Nucleus accumbens (tissue), 56 donors: ENCODE measurements around the gene G2E3.

Experiments
- DNase-seq, 56 donors: peaks; one replicate each; lab custom pipeline; 2025; lab: John Stamatoyannopoulos, UW

G2E3 gene

DNA sequence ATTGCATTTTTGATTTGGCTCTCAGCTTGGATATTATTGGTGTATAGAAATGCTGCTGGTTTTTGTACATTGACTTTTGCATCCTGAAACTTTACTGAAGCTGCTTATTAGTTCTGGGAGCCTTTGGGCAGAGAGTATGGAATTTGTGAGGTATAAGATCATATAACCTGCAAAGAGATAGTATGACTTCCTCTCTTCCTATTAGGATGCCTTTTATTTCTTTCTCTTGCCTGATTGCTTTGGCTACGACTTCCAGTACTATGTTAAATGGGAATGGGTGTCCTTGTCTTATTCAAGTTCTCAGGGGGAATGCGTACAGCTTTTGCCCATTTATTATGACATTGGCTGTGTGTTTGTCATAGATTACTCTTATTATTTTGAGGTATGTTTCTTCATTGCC, 86.6 kb downstream of the G2E3 start:
- DNase-seq, result no peak

DNA sequence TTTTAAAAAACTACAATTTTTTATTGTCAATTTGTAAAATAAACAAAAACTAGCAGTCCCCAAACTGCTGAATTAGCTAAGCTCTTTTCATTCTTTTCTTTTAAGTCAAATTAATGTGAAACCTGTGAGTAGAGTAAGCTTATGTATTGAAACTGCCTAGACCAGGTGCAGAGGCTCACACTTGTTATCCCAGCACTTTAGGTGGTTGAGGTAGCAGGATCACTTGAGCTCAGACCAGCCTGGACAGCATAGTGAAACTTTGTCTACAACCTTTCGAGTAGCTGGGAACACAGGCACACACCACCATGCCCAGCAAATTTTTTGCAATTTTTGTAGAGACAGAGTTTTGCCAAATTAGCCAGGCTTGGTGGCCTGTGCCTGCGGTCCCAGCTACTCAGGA, 89.5 kb downstream of the G2E3 start:
- no peak for DNase-seq

DNA sequence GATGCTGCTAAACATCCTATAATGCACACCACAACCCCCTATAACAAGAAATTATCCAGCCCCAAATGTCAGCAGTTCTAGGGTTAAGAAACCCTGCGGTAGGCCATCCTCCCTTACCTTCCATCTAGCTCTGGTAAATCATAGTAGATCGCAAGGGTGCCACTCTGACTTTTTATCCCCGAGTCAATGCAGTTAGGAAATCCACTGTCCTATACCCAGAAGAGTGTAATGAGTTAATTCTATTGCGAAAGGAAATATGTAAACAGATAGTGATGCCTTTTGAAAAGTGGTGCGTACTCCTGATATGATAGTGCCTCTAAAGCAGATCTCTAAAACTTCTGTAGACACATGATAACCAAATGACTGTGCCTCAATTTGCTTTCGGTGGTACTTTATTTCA, 93.0 kb downstream of the G2E3 start:
- no peak for DNase-seq

DNA sequence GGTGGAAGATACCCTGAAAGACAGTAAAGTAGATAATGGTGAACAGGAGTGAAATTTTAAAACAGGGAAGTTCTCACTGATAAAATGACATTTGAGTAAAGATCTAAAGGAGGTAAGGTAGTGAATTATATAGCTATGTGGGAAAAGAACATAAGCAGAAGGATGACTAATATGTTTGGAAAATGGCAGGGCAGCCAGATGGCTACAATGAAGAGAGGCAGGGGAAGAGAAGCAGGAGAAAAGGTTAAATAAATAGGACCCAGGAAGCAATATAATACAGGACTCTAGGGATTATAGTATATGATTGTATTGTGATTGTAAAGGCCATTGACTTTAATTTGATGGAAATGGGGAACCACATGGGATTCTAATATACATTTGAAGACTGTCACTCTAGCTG, 96.2 kb downstream of the G2E3 start:
- DNase-seq, result no peak

DNA sequence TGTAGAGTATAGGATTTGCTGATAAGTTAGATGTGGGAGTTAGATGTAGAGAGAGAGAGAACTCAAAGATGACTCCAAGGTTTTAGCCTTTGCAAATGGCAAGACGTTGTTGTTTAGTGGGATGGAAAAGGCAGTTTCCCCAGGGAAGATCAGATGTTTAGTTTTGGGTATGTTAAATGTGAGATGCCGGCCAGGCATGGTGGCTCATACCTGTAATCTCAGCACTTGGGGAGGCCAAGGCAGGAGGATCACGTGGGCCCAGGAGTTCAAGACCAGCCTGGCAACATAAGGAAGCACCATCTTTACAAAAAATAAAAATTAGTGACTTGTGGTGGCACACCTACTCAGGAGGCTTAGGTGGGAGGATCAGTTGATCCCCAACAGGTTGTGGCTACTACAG, 96.7 kb downstream of the G2E3 start:
- DNase-seq, result no peak

DNA sequence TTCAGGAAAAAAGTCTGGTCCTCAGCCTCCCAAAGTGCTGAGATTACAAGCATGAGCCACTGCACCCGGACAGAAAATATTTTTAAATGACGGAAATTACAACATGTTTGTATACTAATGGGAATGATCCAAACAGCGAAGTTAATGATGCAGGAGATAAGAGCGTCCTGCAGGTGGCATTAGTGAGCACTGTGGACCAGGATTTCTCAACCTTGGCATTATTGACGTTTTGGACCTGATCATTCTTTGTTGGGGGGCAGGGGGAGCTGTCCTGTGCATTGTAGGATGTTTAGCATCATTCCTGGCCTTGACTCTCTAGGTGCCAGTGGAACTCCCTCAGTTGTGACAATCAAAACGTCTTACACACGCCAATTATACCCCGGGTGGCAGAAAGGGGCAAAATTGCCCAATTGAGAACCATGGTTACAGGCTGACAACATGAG, 97.3 kb downstream of the G2E3 start:
- peak in 10 of 56 donors; percentile 0 to 4 (median 1) for DNase-seq

DNA sequence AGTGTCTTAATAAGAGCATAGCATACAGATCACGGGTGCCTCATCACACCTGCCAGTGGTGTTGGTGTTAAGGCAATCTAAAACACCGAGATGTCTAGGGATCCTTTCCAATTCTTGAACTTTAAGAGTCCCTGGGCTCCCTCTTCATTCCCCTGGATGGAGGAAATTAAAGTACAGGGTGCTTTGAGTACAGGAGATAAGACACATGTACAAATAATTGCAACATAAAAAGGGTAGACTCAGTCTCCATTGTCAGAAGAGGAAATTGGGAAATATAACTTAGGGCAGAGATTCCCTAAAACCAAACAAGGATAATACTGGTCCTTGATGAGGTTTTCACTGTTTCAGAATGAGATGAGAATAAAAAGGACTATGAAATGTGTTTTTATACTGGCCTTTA, 98.1 kb downstream of the G2E3 start:
- no peak for DNase-seq

DNA sequence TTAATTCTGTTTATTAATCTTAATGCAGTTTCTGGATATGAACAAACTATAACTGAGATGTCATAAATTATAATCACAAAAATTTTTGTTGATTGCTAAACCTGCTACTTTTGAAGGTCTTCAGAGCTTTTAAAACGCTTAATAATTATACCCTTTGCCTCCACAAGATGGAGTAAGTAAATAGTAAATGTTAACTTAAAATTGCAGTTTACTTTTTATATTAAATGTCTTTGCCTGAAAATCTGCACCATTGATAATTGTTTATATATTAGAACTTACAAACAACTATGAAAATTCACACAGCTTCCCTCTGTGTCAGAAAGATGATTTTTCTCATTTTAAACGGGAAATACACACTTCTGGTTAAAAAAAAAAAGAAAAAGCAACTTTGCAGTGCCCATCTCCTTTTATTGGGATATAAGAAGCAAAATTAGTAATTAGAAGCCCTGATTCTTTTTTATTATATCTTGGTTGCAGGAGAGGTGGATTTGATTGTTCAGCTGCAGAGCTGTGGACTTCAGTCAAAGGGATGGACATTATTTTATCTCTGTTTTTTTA, 98.7 kb downstream of the G2E3 start:
- no peak for DNase-seq

DNA sequence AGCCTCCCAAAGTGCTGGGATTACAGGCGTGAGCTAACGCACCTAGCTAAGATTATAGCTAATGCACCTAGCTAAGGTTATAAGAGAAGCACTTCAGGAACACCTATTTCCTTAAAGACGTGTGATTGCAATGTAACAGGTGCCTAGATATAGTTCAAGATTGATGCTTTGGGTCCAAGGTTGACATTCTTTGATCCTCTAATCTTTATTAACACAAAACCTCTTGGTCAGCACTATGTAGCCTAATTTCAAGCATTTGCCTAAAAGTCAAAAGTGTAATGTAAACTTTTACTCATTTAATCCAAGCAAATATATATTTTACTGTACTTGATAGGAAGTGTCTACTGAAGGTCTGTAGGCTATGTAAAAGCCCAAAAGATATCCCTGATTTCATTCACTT, 99.7 kb downstream of the G2E3 start:
- DNase-seq, result no peak

DNA sequence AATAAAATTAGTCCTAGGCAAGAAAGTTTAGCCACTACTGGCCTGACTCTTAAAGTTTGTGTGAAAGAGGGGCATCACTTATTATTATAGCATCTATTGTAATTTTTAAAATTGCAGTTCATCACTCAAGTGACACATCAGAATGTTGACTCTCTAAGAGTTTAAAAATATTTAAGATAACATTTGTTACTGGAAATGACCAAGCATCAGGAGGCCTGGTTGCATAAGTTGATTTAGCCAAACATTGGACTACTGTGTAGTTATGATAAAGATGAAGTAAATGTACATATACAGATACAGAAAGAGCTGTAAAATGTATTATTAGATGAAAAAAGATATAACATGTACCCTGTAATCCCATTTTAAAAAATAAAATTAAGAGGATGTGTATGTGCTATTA, 110.6 kb downstream of the G2E3 start:
- no peak for DNase-seq
